HUDEP-2 (cell line): ENCODE measurements around the gene TBPL1.
A peak's percentile ranks its signal among the peaks of the same experiment; 100 is the strongest.
"Not testable (repeated sequence)": the region's sequence is repeated elsewhere in the genome, so short reads cannot be mapped to it uniquely, and the experiment has no call there.

Experiments used
- DNase-seq, 76 experiments: peaks; one replicate each; lab custom pipeline; 2025; ENCODE audit not compliant: unreplicated experiment in 76 of 76; lab: John Stamatoyannopoulos, UW

Gene TBPL1

DNA sequence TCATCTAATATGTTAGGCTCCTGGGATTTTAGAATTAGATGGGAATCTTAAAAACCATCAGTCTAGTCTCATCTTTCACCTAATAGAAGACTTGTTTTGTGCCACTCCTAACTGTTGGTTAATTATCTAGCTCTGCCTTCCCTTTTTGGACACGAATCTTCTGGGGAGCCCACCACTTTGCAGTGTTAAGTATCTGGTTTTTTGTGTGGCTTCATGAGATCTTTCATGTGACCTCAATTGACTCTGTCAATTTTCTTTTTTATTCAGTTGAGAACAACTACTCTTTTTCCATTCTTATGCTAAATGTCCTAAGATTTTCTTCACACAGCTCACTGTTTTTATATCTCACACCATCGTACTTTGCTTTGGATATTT lies 16.9 kb downstream of the TBPL1 start:
- DNase-seq, result peak in 1 of 76 experiments; percentile 9

DNA sequence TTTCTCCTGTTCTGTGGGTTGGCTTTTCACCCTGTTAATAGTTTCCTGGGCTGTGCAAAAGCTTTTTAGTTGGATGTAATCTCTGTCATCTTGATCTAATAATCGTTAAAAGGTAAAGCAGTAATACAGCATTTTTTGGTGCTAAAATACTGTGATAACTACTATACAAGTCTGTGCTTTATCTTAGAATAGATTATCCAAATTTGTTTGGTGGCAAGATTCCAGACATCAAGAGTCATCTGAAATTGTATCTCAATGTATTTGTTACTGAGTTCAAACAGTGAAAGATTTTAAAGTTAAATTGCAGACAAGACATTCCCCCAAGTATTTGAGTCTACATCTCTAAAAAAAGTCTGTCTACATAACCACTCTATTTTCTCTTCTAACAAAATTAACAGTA lies 18.8 kb downstream of the TBPL1 start:
- DNase-seq, result no peak

DNA sequence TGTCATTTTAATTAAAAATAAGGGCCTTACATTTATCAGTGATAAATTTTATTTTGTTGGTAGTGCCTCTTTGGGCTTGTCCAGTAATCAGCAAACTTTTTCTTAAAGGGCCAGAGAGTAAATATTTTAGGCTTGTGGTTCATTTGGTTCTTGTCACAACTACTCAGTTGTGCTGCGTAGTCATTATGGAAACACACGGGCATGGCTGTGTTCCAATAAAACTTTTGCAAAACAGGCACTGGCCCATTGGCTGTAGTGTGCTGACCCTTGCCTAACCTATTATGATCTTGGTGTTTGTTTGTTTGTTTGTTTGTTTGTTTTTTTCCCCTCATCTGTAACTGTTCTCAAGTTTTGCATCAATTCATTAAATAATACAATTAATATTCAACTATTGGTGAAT lies 19.4 kb downstream of the TBPL1 start:
- peak in 16 of 76 experiments; percentile 21 to 71 (median 37) for DNase-seq

DNA sequence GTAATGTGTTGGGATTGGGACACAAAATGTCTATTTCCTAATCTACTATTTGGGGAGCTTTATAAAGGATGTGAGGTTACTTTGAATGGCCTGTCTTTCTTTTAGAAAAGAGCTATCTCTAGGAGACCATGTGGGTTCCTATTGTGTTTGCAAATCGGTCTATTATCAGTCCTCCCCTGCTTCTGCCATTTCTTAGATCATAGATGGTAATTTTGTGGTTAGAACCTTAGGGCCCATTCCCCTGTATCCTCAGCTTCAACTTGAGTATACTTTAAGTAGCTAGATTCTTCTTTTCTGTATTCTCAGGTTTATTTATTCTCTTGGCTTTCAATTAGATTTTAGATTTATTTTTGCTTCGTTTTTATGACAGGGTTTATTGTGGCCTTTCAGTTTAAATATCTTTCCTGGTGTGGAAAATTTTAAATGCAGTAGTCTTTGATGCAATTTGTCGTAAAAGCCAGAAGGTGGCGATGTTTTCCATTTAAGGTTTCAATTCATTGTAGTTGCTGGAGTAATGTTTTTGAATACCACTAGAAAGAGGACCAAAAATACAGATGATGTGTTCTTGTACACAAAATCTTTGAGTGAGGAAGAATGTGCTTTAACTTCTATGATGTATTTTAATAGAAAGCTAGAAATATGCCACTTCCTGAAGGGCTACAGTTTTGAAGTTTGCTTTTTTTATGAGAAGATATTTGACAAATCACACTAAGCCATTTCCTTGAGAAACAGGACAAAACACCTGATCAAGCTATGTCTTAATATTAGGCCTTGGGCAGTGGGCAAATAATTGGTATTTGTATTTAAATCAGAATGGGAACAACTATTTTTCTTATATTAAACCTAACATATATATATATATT lies 20.3 kb downstream of the TBPL1 start:
- peak in 32 of 76 experiments; percentile 33 to 80 (median 56) for DNase-seq

DNA sequence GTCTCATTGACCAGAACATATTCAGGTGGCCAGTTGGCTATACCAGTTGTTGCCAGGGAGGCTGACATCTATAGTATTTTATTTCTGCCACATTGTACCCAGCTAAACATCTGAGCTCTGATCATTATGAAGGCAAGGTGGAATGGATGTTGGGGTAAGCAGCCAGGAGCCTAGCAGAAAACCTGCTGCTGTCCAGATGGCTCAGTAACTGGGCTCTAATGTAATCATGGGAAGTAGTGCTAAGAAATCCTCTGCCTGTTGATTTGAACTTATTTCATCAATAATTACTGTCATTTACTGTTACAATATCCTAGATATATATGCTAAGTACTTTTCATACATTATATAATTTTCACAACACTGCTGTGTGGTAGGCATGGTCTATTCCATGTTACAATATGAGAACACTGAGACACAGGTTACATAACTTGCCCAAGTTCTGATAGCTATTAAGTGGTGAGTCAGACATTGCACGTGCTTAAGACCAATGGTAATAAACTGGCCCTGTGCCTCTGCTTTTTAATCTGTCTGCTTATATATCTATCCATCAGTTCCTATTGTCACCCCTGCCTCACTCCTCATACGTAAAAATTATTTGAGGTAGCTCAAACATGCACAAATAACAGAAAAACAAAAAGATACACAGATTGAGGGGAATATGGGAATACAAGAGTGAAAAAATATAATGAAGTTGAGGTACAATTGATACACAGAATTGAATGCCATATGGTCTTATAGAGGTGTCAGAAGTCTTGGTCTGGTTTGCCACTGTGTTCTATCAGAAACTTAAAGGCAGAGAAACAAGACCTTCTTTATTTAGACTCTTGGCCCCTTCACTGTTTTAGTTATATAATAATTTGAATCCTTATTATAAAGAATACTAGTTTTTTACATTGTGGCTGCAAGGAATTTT lies 25.2 kb downstream of the TBPL1 start:
- DNase-seq, result peak in 14 of 76 experiments; percentile 17 to 58 (median 25)

DNA sequence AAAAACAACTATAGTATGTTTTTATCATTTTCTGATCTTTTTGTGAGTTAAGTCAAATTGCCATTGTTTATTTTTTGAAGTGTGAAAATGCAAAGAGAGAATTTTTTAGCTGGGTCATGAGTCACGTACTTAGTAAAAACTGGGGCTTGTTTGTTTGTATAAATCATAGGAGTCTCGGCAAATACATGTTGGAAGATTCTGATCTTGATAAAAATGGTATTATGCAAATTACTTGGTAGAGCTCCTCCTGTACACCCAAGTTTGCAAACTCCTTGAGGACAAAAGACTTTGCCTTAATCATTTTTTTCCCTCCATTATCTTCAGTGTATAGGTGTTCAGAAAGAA lies 25.8 kb downstream of the TBPL1 start:
- no peak for DNase-seq

DNA sequence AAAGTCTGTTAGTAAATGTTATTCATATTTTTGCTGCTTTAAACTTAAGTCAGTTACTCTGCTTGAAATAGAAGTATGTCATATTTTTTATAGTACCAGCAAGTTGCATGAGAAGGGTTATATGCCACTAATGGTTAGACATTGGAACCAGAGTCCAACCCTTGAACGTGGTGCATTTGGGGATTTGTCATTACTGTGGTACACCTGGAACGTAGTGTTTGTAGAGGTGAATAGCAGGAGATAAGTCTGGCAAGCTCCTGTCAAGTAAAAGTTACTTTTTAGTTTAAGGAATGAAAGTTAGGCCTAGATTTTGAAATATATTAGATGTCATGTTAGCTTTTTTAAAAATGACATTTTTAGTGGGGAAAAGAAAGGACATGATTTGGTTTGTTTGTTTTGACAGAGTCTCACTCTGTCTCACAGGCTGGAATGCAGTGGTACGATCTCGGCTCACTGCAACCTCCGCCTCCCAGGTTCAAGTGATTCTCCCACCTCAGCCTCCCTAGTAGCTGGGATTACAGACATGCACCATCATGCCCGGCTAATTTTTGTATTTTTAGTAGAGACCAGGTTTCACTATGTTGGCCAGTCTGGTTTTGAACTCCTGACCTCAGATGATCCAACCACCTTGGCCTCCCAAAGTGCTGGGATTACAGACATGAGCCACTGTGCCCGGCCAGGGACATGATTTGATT lies 26.4 kb downstream of the TBPL1 start:
- not testable (repeated sequence) for DNase-seq

DNA sequence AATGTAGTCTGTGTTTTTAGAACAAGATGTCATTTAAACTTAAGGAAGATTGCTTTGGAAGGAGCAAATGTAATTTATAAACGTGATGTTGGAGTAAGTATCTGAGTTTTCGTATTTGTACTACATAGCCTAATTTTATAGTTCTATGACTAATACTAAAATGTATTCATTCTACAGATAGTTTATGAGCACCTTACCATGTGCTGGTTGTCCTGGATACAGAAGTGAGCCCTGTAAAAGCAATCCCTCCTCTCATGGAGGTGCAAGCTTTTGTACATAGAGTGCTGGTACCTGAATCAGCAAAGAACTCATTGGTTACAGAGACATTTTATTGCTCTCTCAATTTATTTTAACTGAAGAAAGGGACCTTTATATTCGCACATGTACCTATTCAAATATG lies 27.1 kb downstream of the TBPL1 start:
- DNase-seq, result no peak

DNA sequence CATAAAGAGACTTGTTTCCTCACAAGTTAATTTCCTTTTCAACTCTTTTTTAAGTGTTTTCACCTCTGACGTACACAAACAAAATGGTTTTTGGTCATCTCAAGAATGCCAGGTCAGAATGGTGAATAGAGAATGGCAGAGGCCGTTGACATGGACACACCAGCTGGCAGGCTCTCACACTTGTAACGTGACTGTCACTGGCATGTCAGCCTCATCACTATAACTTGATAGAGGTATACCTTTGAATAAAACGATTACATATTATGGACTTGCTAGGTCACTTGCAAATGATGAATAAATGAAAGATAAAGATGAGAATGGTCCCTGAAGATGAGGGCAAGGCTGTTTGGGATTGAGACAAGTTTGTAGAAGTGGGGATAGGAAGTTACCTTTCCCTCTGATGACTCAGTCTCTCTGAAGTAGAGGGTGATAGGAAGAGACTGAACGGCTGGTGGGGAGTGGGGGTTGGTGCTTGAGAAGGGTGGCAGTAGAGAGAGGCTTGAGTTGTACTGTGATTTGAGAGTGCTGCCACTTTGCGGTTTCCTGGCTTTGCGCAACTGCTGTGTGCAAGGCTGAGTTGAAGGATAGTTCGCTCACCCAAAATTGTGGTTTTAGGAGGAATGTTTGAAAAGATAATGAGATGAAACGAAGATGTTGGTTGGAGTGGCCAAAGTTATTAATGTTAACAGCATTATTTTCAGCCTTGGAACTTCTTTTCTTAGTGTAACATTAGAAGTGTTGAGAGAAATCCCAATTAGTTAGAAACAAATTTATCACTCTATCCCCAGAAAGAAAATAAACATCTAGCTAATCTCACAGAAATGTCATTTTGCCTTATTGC lies 30.3 kb downstream of the TBPL1 start:
- DNase-seq, result peak in 62 of 76 experiments; percentile 11 to 82 (median 46)

DNA sequence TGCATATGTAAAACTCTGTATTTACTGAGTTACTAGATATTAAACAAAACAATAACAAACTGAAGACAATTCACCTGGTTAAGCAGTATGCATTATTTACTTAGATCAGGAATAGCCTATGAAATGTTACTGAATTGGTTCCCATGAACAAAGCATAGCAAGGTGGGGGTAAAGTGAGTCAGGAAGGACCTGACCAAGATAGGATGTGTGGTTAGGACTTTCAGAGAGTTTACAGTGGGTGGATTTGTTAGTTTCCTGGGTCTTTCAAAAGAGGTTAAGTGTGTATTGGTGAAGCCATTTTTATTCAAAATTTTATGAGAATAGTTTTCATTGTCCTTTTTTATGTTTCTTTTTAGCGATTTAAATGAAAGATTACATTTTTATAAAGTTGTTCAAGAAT lies 32.9 kb downstream of the TBPL1 start:
- DNase-seq, result no peak

DNA sequence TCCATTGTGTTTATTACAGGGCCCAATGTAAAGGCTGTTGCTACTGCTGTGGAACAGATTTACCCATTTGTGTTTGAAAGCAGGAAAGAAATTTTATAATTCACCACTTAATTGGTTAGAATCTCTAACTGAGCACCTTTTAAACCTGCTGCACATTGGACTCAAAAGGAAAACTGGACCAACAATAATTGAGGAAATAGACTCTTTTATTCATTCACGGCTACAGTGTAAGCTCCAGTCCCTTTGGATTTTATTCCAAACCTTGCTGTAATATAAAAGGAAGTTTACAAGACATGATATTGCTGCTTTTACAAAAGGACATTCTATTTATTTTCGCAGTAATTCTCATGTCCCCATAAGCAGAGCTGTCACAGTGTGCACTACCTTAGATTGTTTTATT lies 33.9 kb downstream of the TBPL1 start:
- no peak for DNase-seq

DNA sequence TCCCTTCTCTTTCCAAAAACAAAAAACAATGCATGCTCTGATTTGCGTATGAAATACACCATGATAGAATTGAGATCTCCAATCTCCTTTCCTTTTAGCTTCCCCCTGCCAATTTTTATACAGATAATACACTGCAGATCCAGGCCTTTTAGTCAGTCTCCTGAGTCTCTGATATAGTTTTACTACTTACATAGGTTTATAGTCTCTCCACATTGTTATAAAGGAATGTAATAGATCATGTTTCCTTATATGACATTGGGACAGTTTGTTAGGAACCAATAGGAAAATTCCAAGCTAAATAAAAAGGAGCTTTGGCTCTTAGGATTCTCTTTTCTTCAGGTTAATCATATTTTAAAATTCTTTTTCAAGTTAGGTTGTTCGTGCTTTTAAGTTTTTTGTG lies 36.5 kb downstream of the TBPL1 start:
- DNase-seq, result no peak

DNA sequence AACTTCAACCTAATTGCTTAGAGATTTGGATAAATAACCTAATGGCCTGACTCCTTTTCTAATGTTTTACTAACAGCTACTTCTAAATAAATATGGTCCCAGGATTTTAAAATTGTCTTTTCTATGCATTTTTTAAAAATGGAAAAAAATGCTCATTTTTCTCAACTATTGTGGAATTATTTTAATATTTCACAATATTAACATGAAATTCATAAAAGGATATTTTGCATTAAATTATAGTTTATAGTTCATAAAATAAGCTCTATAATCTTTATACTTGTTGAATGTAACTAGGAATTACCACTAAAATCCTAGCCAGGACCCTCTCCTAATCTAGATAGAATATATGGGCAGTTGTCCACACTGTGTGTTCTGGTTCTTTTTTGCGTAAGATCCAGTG lies 37.3 kb downstream of the TBPL1 start:
- no peak for DNase-seq

DNA sequence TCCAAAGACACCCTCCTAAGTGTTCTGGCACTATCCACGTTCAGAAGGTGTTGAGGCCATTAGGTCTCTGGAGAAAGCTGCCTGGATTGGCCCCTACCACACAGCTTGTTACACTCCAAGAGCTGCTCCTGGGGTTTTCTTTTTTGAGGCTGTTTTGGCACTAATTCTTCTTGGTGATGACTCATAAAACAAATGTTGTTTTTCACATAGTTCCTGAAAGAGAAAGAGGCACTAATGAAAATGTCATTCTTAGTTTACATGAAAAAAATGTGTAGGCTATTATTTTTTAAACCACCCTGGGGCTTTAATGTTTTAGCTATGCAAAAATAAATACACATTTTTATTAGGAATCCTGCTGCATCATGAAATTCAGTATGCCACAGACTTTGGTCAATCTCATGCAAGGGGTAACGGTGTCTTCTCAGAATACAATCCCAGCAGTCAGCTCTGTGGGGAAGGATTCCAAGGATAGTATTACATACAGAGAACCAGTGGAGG lies 38.1 kb downstream of the TBPL1 start:
- no peak for DNase-seq

DNA sequence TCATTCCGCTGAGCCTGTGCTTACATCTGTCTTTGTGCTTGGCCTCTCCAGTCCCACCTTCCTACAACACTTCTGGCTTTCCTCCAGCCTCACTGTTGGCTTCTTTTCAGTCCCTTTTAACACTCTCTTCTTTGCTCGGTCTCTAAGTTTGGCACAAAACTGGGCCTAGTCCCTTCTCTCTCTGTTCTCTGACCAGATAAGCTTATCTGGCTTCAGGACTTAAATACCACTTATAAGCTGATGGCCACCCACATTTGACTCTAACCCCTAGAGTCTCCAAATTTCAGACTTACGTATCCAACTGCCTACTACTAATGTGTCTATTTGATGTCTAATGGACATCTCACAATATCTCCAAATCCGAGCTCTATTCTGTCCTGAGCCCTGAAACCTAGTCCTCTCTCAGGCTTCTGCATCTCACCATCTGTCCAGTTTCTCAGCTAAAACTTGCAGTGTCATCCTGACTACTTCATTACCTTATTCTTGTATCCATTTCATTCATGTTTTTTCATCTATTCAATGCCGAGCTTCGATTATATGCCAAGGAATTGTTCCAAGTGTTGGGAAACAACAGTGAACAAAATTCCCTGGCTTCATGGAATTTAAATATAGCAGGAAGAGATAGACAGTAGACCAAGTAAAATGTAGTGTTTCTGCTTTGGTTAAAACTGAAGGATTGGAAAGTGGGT lies 40.1 kb downstream of the TBPL1 start:
- DNase-seq, result peak in 16 of 76 experiments; percentile 15 to 59 (median 28)

DNA sequence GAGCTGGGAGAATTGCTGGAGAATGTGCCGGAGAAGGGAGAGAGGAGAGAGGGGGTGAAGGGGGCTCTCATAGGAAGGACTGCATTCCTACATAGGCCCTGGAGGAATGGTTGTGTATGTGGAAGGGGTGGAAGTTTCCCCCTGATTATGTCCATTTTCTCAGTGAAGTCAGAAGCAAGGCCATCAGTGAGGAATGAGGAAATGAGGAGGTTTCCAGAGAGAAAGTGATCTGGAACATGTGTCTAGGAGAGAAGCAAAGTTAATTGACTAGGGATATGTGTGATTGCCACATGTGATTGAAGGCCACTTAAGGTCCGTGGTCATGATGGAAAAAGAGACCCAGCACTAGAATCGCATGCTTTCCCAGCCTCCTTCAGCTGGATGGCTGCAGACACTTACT lies 42.3 kb downstream of the TBPL1 start:
- no peak for DNase-seq

DNA sequence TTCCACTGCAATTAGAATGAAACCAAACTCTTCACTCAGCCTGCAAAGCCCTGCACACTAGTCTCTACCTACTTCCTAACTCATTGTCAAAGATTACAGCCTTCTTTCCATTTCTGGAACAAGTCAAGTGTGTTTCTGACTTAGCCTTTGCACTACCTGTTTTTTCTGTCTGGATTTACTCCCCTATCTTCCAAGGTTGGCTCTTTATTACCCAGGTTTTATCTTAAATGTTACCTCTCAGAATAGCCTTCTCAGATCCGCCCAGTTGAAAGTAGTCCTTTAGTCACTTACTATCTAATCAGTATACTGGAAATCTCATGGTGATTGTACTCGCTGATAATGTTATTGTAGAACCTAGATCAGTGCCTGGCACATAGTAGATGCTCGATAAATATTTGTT lies 42.7 kb downstream of the TBPL1 start:
- no peak for DNase-seq

DNA sequence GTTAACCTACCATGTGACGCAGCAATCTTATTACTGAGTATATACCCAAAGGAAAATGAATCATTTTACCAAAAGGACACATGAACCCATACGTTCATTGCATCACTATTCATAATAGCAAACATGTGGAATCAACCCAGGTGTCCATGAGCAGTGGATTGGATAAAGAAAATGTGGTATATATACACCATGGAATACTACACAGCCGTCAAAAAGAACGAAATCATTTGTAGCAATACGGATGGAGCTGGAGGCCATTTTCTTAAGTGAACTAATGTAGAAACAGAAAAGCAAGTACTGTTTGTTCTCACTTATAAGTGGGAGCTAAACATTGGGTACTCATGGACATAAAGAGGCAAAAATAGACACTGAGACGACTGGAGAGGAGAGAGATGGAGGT lies 44.2 kb downstream of the TBPL1 start:
- no peak for DNase-seq

DNA sequence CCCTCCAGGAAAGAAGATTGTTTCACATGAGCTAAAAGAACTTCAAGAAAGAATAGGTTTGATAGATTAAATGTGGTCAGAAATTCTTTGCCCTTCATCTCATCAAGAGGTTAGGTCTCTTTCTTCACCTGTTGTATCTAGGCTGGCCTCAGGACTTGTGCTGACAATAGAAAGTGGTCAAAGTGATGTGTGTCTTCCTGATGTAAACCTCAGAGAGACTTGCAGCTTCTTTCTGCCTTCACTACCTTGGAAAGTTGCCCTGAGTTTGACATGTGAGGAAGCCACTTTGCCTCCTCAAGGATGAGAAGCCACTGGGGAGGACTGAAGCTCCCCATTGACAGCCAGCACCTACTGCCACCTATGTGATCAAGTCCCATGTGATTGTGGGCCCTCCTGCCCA lies 46.3 kb downstream of the TBPL1 start:
- DNase-seq, result no peak

DNA sequence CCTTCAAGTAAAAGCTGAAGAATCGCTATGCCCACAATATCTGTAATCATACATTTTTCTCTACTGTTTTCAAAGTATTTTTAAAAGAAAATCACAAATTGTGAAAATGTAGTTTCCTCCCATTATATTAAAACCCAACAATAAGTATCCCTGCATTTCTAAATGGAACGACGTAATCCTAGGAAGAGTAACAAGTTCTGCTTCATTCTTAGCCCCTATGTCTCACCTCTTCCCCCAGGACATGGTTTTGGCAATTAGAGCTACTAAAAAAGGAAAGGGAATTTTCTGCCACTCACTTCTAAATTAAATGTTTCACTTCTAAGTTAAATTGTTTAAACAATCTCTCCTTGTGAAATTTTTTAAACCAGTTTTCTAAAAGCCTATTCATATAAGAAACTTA lies 47.4 kb downstream of the TBPL1 start:
- no peak for DNase-seq
